HS-27A (cell line): ENCODE measurements around the gene NDUFB10.

Source experiments
- DNase-seq: peaks from one replicate; pipeline ENCODE4 v3.0.0-alpha.2; 2012; ENCODE audit warnings: low read depth, missing footprints

The NDUFB10 gene

DNA sequence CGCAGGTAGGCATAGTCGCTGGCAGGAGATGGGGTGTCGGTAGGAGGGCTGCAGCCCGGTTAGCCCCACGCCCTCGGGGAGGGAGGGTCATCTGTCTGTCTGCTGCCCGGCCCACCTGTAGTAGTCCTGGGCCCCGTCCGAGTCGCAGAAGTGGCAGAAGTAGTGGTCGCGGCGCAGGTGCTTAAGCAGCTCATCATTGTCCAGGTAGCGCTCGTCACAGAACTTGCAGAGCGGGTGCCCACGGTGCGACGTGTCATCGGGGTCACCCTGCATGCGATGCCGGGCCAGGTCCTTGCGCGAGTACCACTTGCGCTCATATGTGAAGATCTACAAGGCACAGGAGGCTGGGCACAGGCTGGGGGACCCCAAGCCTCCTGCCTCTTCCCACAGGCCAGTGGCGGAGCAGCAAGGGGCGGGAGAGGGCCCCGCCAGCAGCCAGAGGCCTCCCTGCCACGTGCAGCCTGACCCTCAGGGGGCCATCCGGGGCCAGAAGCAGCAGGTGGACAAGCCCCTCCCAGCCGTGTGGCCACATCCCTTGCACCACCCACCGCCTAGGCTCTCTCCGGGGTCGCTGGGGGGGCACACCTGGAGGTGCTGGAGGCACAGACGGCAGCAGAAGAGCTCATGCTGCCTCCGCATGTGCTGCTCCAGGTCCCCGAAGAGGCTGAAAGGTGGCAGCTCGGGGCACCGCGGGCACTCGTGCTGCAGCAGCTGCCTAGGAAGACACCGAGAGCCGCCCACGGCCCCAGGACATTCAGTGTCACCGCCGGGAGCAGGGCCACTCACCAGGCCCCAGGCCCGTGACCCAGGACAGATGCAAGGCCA lies 43.3 kb downstream of the NDUFB10 start:
- DNase-seq = no peak

DNA sequence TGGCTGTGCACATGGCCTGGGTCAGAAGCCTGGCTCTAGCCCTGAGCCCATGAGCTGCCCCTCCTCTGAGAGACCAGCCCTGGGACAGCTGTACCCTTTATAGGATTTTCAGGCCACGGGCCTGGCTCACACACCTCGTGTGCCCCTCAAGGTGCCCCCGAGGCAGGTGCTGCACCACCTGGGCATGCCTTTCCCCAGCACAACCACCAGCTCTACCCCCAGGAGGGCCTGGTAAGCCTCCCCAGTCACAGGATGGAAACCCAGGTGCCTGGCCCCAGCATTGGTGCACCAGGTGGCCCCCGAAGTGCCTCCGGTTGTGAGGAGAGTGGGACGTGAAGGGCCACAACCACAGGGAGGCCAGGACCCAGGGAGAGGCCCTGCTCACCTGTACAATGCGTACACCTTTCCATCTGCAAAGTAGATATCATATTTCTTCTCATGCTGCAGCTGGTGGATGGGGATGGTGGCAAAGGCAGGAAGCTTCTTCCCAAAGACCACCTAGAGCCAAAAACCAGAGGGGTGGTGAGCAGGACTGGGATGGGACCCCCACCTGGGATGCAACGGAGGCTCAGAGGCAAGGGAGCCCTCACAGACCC lies 44.0 kb downstream of the NDUFB10 start:
- no peak for DNase-seq

DNA sequence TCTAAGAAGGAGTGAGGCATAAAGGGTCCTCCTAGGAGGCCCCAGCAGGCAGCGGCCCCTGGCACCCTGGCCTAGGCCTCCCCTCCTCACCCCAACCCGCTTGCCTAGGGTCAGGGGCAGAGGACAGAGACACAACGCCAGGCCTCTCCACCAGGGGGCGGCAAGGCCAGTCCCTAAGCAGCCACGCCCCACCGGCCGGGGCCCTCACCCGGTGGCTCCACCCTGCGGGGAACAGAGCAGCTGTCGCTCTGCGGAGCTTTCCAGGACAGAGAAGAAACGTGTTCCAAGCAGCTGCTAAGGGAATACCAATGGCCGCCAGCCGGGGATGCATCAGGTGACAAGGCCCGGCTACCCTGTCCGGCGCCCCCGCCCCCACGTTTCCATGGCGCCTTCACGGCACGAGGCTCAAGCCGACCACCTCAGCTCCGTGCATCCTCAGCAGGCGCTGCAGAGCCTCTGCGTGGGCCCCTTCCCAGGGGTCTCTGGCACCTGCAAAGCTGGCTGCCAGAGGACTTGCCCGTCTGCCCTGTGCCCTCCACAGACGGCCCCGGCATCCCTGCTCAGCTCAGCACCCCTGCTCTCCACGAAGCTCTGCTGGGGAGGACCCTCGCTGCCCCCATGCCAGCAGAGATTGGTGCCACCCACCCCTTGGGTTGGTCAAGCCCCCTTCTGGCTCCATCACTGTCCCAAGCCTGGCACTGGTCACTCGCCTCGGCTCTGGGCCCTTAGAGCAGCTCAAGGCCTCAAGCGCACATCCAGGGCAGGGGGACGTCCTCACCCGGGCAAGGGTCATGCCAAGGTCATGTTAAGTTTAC lies 44.7 kb downstream of the NDUFB10 start:
- no peak for DNase-seq

DNA sequence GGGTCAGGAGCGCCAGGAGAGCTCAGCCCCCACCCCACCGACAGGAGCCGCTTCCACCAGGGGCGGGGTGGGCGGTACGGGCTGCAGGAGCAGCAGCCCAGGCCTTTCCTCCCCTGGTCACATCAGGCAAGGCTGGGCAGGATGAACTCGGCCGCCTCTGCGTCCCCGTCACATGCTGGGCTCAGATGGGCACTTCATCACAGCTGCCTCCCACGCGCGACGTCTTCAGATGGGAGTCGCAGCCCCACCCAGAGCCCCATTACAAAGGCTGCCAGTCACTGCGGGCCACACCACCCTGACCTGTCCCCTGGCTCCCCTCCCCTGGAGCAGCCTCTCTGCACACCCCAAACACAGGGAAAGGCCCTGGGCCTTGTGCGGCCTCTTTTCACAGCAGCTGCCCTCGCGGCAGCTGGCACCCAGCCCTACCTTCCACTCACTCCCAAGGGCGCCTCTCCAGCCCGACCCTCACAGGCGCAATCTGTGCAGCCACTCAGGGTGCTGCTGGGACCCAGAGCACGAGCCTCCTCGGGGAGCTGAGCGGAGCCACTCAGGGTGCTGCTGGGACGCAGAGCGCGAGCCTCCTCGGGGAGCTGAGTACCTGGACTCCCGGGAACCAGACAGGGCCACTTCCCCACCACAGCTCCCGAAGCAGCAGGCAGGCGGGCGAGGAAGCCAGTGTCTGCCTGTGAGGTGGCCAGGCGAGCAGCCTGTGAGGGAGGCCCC lies 45.6 kb downstream of the NDUFB10 start:
- no peak for DNase-seq

DNA sequence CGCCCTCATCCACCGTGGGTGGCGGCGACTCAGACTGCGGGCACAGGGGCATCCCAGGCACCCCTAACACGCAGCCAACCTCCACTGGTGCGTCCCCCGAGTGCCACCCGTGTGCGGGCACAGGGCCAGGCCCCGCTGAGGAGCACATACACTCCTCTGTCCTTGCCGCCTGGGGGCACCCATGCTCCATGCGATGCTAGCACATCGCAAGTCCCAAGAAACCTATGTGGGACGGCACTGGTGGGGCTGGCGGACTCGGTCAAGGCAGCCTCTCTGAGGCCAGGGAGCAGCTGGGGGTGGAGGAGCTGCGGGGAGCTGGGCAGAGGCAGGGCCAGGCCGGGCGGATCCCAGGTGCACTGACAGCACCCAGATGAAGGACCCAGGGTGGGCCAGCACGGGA lies 46.3 kb downstream of the NDUFB10 start:
- DNase-seq = no peak

DNA sequence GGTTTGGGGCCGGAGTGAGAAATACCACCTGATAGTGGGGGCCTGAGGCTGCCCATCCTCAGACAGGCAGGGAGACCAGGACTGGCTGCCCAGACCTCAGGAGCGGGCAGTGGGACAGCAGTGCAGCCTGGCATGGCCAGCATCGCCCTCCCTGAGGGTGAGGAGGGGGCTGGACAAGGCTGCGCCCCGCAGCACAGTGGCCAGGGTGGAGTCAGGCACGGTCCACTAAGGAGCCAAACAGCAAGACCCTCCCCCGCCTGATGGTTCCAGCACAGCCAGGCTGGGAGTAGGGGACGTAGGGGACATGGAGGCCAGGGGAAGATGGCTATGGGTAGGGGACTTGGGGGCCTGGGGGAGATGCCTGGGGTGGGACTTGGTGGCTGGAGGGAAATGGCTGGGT lies 47.0 kb downstream of the NDUFB10 start:
- no peak for DNase-seq

DNA sequence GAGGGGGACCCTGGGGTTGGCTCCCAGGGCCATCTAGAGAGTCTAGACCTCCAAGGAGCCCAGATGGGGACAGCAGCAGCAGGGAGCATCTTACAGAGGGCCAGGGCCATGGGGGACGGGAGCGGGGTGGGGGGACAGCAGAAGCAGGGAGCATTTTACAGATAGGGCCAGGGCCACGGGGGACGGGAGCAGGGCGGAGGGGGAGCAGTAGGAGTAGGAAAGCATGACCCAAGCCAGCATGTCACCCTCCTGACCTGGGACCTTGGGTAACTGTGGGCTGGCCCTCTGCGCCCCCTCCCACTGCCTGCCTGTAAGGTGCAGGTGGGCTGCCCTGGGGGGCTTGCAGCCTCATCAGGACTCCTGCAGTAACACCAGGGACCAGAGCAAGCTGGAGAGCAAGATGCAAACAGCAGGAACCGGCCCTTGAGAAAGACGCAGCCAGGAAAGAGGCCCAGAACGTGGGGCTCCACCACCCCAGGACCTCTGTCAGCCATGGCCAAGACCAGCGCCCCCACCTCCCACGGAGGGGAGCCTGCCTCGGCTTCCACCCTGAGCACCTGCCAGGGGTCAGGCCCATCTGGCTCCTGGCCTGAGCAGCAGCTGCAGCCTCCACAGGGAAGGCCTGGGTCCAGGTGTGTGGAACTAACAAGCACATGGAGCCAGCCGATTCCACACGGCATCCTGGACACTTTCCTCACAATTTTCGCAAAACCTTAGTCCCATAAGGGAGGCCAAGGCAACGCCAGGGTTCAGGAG lies 47.9 kb downstream of the NDUFB10 start:
- no peak for DNase-seq

DNA sequence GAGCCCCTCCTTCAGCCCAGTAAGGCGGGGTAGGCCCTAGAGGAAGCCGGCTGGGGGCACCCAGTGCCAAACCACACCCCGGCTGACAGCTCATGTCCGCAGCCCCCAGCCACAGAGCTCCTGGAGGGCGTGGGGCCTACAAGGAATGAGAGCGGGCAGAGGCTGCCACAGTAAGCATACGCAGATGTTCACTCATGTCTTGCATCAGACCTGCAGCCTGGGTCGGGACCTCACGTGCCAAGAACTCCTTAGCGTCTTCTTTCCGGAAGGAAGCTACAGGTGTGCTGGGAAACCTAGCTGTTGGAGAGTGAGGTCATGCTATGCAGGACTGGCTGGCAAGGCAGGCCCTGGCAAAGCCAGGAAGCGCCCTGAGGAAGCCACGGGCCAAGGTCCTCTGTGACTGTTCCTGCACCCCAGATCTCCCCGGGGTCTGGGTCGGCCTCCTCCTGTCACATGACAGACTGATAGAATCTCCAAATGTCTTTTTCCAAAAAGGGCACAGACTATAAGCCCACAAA lies 48.7 kb downstream of the NDUFB10 start:
- no peak for DNase-seq

DNA sequence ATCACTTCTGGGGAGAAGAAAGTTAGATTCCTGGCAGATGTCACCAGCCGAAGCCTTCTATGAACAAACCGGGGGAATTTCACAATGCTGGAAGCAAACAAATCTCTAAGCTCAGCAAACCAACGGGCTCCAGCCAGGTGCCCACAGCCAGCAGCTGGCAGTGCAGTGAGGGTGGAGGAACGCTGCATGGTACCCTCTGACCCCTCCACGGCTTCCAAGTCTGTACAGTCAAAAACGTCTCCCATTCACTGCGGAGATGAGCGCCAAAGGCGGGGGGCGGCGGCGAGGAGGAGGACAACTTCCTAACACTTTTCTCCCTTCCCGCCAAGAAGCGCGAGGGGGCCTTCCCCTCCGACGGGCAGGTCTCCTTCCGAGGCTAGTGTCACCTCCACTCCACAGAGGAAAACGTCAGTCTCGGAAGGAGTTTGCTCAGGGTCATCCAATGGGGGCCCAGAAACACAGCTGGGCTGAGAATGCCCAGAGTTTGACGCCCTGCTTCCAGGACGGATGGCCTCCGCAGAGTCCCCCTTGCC lies 49.4 kb downstream of the NDUFB10 start:
- no peak for DNase-seq

DNA sequence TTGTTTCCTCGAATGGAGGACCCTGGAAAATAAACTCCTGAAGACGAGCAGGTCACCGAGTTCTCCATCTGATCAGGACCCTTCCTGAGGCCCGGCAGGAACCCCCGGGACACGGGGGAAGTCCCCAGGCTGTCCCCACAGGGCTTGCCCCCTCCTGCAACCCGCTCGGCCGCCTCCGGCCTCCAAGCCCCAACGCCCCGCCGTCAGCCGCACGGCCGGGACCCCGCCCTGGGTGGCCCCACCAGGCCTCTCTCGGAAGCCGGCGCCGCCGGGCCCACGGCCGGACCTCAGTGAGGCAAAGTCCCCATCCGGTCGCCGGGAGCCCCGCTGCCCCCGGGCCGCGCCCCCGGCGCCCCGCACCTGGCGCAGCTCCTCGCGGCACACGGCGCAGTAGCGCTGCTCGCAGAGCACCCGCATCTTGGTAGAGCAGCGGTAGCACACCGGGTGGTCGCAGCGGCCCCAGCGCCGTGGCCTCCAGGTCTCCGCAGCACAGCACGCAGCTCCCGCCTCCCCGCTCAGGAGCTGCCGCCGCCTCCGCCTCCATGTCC lies 49.9 kb downstream of the NDUFB10 start:
- no peak for DNase-seq

DNA sequence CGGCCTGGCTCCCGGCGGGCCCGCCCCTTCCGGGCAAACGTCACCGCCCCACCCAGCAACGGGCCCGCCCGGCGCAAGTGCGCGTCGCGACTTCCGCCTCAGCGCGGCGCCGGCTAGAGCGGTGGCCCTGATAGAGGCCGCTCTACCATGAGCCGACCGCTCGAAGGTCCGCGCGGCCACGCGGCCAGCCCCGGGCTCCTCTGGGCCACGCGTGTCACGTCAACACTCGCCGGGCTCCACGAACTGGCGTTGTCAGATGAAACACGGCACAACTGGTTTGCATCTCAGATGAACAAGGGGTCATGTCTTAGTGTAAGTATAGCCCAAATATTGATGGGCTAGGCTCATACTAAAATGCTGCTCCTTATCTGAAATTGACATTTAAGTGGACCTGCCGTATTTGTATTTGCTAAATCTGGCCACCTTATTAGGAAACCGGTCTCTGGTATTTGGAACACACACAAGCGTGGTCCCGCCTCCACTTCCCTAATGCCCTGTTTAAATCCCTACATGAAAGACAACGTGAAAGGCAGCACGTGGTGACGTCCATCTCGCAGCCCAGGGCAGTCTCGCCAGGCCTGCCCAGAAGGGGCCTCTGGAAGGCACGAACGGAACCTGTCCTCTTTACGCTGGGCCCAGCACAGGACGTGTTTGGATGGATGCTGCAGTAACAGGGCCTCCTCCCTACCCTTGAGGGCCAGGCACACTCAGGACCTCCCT lies 50.6 kb downstream of the NDUFB10 start, which contains the start of gene ZNF598:
Gene ZNF598 (minus strand): TSS at position 31 of the 720 bp plus-strand sequence.
- DNase-seq = peak; percentile 47
